Measurements from ENCODE around the gene ZNF518B. TPM values are rescaled to one million over a fixed set of nuclear protein-coding genes. Genes with fewer than 3 reads are reported as not detected.

The ZNF518B gene
- polyA plus RNA-seq, 1 of the 3 experiments (the other 2 are of a cell fraction): 3.1 TPM

GRCh38 chr4:10500776-10501175 is 43.5 kb upstream of the ZNF518B start:
- H3K36me3 ChIP-seq (replicated peaks in 1 of 2; ENCODE audit: control insufficient read depth in 1 of 2, insufficient read depth in 2 of 2, low read length in 1 of 2): no peaks in the 10 kb centered on the region
- H3F3A ChIP-seq (replicated peaks; ENCODE audit: insufficient read depth): no peaks in the 10 kb centered on the region
- no peaks in the 10 kb centered on the region for H4K20me1 ChIP-seq (ENCODE audit: insufficient read depth)
- H3K27me3 ChIP-seq (ENCODE audit: insufficient read depth): peaks cover 23% of the 10 kb centered on the region; the same call in 1 of the 2 replicates
- DNase-seq: no peak
- H3K4me3 ChIP-seq (ENCODE audit: low read depth in 2 of 2, low read length in 1 of 2): no peak overlapping the region
- no peak overlapping the region for H3K27ac ChIP-seq (ENCODE audit: low read depth in 2 of 2, low read length in 1 of 2)
- no peak overlapping the region for H3K4me2 ChIP-seq
- 14% methylated on average over 6 of the region's 6 CpGs for WGBS (ENCODE audit: low lambda C conversion rate)
- no peak overlapping the region for H2AFZ ChIP-seq (ENCODE audit: low read depth)
- H3K9me2 ChIP-seq: no peaks in the 10 kb centered on the region
- TF ChIP-seq TEAD4 (IDR thresholded peaks at IDR 0.05; ENCODE audit: borderline replicate concordance, insufficient read depth): no peak
- no peak for TF ChIP-seq FOSL2 (IDR thresholded peaks at IDR 0.05; ENCODE audit: borderline replicate concordance, low read depth)
- TF ChIP-seq, protein P1, sequence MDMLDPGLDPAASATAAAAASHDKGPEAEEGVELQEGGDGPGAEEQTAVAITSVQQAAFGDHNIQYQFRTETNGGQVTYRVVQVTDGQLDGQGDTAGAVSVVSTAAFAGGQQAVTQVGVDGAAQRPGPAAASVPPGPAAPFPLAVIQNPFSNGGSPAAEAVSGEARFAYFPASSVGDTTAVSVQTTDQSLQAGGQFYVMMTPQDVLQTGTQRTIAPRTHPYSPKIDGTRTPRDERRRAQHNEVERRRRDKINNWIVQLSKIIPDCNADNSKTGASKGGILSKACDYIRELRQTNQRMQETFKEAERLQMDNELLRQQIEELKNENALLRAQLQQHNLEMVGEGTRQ (IDR thresholded peaks at IDR 0.05; ENCODE audit: borderline replicate concordance, low read depth, low read length): no peak
- TF ChIP-seq EZH2phosphoT487 (IDR thresholded peaks at IDR 0.05; ENCODE audit: borderline replicate concordance, low read depth): no peak
- no peak for TF ChIP-seq ELF1 (IDR thresholded peaks at IDR 0.05)
- TF ChIP-seq ZBTB33 (IDR thresholded peaks at IDR 0.05; ENCODE audit: borderline replicate concordance, low read depth): no peak
- TF ChIP-seq MXI1 (IDR thresholded peaks at IDR 0.05; ENCODE audit: low read depth, low read length): no peak
- TF ChIP-seq, protein P2, sequence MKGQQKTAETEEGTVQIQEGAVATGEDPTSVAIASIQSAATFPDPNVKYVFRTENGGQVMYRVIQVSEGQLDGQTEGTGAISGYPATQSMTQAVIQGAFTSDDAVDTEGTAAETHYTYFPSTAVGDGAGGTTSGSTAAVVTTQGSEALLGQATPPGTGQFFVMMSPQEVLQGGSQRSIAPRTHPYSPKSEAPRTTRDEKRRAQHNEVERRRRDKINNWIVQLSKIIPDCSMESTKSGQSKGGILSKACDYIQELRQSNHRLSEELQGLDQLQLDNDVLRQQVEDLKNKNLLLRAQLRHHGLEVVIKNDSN (IDR thresholded peaks at IDR 0.05; ENCODE audit: borderline replicate concordance, low read depth): no peak
- TF ChIP-seq GATA2 (CRISPR knock-in tag; IDR thresholded peaks at IDR 0.05): no peak
- no peak for TF ChIP-seq EP300 (IDR thresholded peaks at IDR 0.05; ENCODE audit: borderline replicate concordance in 1 of 2, low read depth in 1 of 2, low read length in 1 of 2)
- no peak for TF ChIP-seq CHD2 (IDR thresholded peaks at IDR 0.05; ENCODE audit: low read length, partially characterized antibody)
- TF ChIP-seq FOXJ3 (CRISPR knock-in tag; IDR thresholded peaks at IDR 0.05): no peak
- no peak for TF ChIP-seq FOXM1 (IDR thresholded peaks at IDR 0.05; ENCODE audit: low read depth)
- no peak for TF ChIP-seq REST (IDR thresholded peaks at IDR 0.05; ENCODE audit: low read depth, low read length)
- TF ChIP-seq SIN3A (IDR thresholded peaks at IDR 0.05; ENCODE audit: borderline replicate concordance, low read depth, low read length): no peak
- no peak for TF ChIP-seq RXRA (IDR thresholded peaks at IDR 0.05; ENCODE audit: borderline replicate concordance, low read depth)
- no peak for TF ChIP-seq TCF12 (IDR thresholded peaks at IDR 0.05)
- no peak for TF ChIP-seq NRF1 (IDR thresholded peaks at IDR 0.05; ENCODE audit: low read depth, low read length)
- TF ChIP-seq, protein P3, sequence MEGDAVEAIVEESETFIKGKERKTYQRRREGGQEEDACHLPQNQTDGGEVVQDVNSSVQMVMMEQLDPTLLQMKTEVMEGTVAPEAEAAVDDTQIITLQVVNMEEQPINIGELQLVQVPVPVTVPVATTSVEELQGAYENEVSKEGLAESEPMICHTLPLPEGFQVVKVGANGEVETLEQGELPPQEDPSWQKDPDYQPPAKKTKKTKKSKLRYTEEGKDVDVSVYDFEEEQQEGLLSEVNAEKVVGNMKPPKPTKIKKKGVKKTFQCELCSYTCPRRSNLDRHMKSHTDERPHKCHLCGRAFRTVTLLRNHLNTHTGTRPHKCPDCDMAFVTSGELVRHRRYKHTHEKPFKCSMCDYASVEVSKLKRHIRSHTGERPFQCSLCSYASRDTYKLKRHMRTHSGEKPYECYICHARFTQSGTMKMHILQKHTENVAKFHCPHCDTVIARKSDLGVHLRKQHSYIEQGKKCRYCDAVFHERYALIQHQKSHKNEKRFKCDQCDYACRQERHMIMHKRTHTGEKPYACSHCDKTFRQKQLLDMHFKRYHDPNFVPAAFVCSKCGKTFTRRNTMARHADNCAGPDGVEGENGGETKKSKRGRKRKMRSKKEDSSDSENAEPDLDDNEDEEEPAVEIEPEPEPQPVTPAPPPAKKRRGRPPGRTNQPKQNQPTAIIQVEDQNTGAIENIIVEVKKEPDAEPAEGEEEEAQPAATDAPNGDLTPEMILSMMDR (IDR thresholded peaks at IDR 0.05): no peak
- no peak for TF ChIP-seq SMC3 (IDR thresholded peaks at IDR 0.05; ENCODE audit: low read depth, low read length)
- no peaks in the 10 kb centered on the region for H3K79me2 ChIP-seq (ENCODE audit: insufficient read depth)
- POLR2A ChIA-PET: no interaction called here
- no peak overlapping the region for H3K9ac ChIP-seq
- no peaks in the 10 kb centered on the region for H3K4me1 ChIP-seq (ENCODE audit: control insufficient read depth in 1 of 2, insufficient read depth in 2 of 2, low read depth in 1 of 2, low read length in 1 of 2)
- CTCF ChIA-PET: no interaction called here
- H3K9me3 ChIP-seq: no peaks in the 10 kb centered on the region
